NT2/D1 (cell line): ENCODE results near the gene SERTAD3.

Experiments
- SUZ12 ChIP-seq: IDR thresholded peaks from 2 replicates; pipeline ENCODE4 v1.6.1; 2011; ENCODE audit not compliant: insufficient read length, insufficient read depth; ENCODE audit errors: extremely low read depth
- ZNF274 ChIP-seq: IDR thresholded peaks from 2 replicates; pipeline ENCODE4 v1.6.1; 2011; ENCODE audit warnings: mild to moderate bottlenecking, low read depth, low read length

DNA sequence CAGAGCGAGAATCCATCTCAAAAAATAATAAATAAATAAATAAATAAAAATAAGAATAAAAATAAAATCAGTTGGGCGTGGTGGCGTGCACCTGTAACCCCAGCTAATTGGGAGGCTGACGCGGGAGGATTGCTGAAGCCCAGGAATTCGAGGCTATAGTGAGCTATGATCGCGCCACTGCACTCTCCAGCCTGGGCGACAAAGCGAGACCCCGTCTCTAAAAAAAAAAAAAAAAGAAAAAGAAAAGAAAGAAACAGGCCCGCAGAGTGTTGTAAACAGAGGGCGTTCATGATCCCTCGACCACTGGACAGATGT, 23.7 kb downstream of the SERTAD3 start:
- TF ChIP-seq ZNF274 (no peak), SUZ12 (no peak)
